ENCODE results near the gene EXOSC2.

EXOSC2 gene

GRCh38 chr9:130740218-130741023 lies 46.8 kb downstream of the EXOSC2 start:
- no peak for DNase-seq

DNA sequence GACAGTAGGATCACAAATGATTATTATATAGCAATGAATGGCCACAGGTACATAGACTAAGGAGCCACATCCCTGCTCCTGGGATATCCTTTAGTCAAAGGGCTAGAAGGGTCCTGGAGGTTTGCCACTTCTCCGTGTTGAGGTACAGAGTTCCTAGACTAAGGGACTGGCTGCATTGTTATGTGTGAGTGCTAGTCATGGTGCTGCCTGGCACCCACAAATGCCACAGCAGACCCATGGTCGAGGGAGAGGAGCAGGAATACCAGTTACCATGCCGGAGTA lies 47.4 kb downstream of the EXOSC2 start:
- DNase-seq: no peak

- no peak for DNase-seq
Observed at GRCh38 chr9:130741831-130742449, 48.4 kb downstream of the EXOSC2 start.

- no peak for DNase-seq
Observed at GRCh38 chr9:130743656-130744055, 50.1 kb downstream of the EXOSC2 start.

DNA sequence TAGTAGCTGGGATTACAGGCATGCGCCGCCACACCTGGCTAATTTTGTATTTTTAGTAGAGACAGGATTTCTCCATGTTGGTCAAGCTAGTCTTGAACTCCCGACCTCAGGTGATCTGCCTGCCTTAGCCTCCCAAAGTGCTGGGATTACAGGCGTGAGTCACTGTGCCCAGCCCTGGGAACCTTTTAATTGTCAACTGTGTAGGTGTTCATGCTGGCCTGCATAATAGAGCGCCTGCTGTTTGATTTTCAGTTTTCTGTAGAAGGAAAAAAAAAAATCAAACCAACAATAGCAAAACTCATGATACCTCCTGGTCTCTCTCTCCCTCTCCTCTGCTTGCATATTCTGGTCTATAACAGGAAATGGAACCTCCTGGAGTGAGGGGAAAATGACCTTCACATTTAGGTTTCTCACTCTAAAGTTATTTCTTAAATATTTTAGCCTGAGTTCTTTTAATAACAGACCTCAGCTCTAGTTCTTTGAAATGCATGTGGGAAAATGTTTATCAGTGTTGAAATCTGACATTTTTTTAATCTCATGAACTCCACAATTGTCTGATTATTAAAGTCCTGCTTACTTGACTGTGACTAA lies 51.7 kb downstream of the EXOSC2 start:
- DNase-seq: no peak

DNA sequence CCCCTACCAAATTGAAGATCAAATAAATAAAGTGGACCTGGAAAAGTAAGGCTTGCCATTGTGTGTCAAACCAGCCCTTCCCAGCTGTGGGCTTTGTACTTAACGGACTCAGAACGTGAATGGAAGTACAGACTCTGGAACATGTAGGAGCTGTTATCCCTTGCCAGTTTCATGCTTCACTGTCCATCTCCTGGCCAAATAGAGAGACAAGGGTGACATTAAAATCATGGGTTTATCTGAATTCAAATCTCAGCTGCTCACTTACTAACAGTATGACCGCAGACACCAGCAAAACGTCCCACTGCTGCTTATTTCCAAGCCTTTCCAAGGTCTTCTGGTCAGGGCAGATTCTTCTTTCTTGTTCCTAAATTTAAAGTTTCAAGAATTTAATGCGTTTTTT lies 52.2 kb downstream of the EXOSC2 start:
- DNase-seq: no peak

GRCh38 chr9:130746434-130747212 lies 53.0 kb downstream of the EXOSC2 start:
- DNase-seq: no peak

GRCh38 chr9:130751631-130752355 lies 58.2 kb downstream of the EXOSC2 start:
- no peak for DNase-seq
